Smooth muscle cell (in vitro differentiated cells): Measurements from ENCODE around the gene NFIX. TPM values are rescaled to one million over a fixed set of nuclear protein-coding genes. Genes with fewer than 3 reads are reported as not detected.

Experiments
- DNase-seq: peaks from one replicate; lab custom pipeline; 2025; ENCODE audit not compliant: unreplicated experiment; lab: John Stamatoyannopoulos, UW
- H2AFZ ChIP-seq: fragments of 200-600 bp; sonication (generic); 2 replicates; pipeline ENCODE4 v1.6.0; 2016; ENCODE audit warnings: antibody characterized with exemption, low read depth, mild to moderate bottlenecking
- H3F3A ChIP-seq: fragments of 200-600 bp; sonication (generic); 2 replicates; pipeline ENCODE4 v1.6.0; 2017; ENCODE audit warnings: antibody characterized with exemption, low read depth
- H3K27ac ChIP-seq: fragments of 200-600 bp; sonication (generic); 2 replicates; pipeline ENCODE4 v1.5.1; 2016; ENCODE audit warnings: low read depth, mild to moderate bottlenecking
- H3K27me3 ChIP-seq: fragments of 200-600 bp; sonication (generic); 2 replicates; pipeline ENCODE4 v1.6.1; 2016; ENCODE audit warnings: low read depth, mild to moderate bottlenecking
- H3K36me3 ChIP-seq: fragments of 200-600 bp; sonication (generic); 2 replicates; pipeline ENCODE4 v1.5.1; 2016; ENCODE audit warnings: low read depth
- H3K4me1 ChIP-seq: fragments of 200-600 bp; sonication (generic); 2 replicates; pipeline ENCODE4 v1.5.1; 2016; ENCODE audit warnings: low read depth
- H3K4me2 ChIP-seq: fragments of 200-600 bp; sonication (generic); 2 replicates; pipeline ENCODE4 v1.6.0; 2016; ENCODE audit warnings: mild to moderate bottlenecking
- H3K4me3 ChIP-seq: fragments of 200-600 bp; sonication (generic); 2 replicates; pipeline ENCODE4 v1.5.1; 2016; ENCODE audit warnings: mild to moderate bottlenecking
- H3K79me2 ChIP-seq: fragments of 200-600 bp; sonication (generic); 2 replicates; pipeline ENCODE4 v1.6.0; 2016; ENCODE audit warnings: low read depth, mild to moderate bottlenecking
- H3K9ac ChIP-seq: fragments of 200-600 bp; sonication (generic); 2 replicates; pipeline ENCODE4 v1.6.0; 2016; ENCODE audit warnings: low read depth
- H3K9me3 ChIP-seq: fragments of 200-600 bp; sonication (generic); replicated peaks from 2 replicates; pipeline ENCODE4 v1.5.1; 2016; ENCODE audit warnings: low read depth
- H4K20me1 ChIP-seq: fragments of 200-600 bp; sonication (generic); 2 replicates; pipeline ENCODE4 v1.6.0; 2016; ENCODE audit warnings: low read depth
- CTCF ChIP-seq: fragments of 200-600 bp; sonication (generic); IDR thresholded peaks from 2 replicates; pipeline ENCODE4 v1.5.1; 2017; ENCODE audit warnings: borderline replicate concordance, mild to moderate bottlenecking, antibody characterized with exemption; ENCODE audit not compliant: insufficient read depth, poor library complexity, severe bottlenecking
- WGBS: methylation state at CpG from one replicate; pipeline ENCODE4 v1.1.7; 2016; ENCODE audit warnings: low lambda C conversion rate; 5-methylcytosine and 5-hydroxymethylcytosine counted together
- polyA plus RNA-seq: library from polyadenylated mRNA; unstranded; fragments of >200 nt; fragmentation: Nextera tagmentation; extraction: Ambion mirVana; gene quantifications from 2 replicates; pipeline ENCODE4 v1.2.1, GENCODE V29; 2016
- total RNA-seq: library from RNA; depleted of rRNA; stranded (reverse); fragments of >200 nt; gene quantifications from 2 replicates; pipeline ENCODE4 v1.2.3, GENCODE V29; 2014

Gene NFIX
- total and polyA plus RNA-seq, 2 experiments from 2014 or later, result 1.9 to 2.3 TPM

- Histone ChIP-seq H3K4me1 (no peaks in the 10 kb centered on the region), H3K27ac (no peak overlapping the region), H3K9me3 (no peaks in the 10 kb centered on the region), H3K4me3 (no peak overlapping the region), H3K4me2 (no peak overlapping the region), H3K79me2 (no peaks in the 10 kb centered on the region), H3F3A (no peaks in the 10 kb centered on the region), H3K9ac (no peak overlapping the region), H4K20me1 (no peaks in the 10 kb centered on the region), H2AFZ (no peak overlapping the region), H3K36me3 (no peaks in the 10 kb centered on the region), H3K27me3 (no peaks in the 10 kb centered on the region)
- TF ChIP-seq CTCF, result no peak
- DNase-seq, result no peak
- WGBS, result 86% methylated on average over 9 of the region's 9 CpGs
These were observed 76.3 kb downstream of the NFIX start for GRCh38 chr19:13071444-13072187.

GRCh38 chr19:13072188-13072908, 77.1 kb downstream of the NFIX start:
- H3K36me3 ChIP-seq, result no peaks in the 10 kb centered on the region
- WGBS, result 94% methylated on average over 9 of the region's 9 CpGs
- no peaks in the 10 kb centered on the region for H3F3A ChIP-seq
- no peak overlapping the region for H3K4me2 ChIP-seq
- no peaks in the 10 kb centered on the region for H3K79me2 ChIP-seq
- no peaks in the 10 kb centered on the region for H3K9me3 ChIP-seq
- no peak overlapping the region for H2AFZ ChIP-seq
- H4K20me1 ChIP-seq, result no peaks in the 10 kb centered on the region
- H3K9ac ChIP-seq, result no peak overlapping the region
- H3K27ac ChIP-seq, result no peak overlapping the region
- H3K4me1 ChIP-seq, result no peaks in the 10 kb centered on the region
- no peak for TF ChIP-seq CTCF
- no peak for DNase-seq
- H3K4me3 ChIP-seq, result no peak overlapping the region
- no peaks in the 10 kb centered on the region for H3K27me3 ChIP-seq

GRCh38 chr19:13073263-13073662, 78.0 kb downstream of the NFIX start:
- H3K9me3 ChIP-seq, result no peaks in the 10 kb centered on the region
- H3K4me1 ChIP-seq, result no peaks in the 10 kb centered on the region
- H3K36me3 ChIP-seq, result no peaks in the 10 kb centered on the region
- no peaks in the 10 kb centered on the region for H3F3A ChIP-seq
- H3K27me3 ChIP-seq, result no peaks in the 10 kb centered on the region
- no peak overlapping the region for H2AFZ ChIP-seq
- H3K4me3 ChIP-seq, result no peak overlapping the region
- H3K27ac ChIP-seq, result no peak overlapping the region
- no peaks in the 10 kb centered on the region for H3K79me2 ChIP-seq
- H4K20me1 ChIP-seq, result no peaks in the 10 kb centered on the region
- H3K4me2 ChIP-seq, result no peak overlapping the region
- H3K9ac ChIP-seq, result no peak overlapping the region
- TF ChIP-seq CTCF, result no peak
- DNase-seq, result no peak
- WGBS, result 61% methylated on average over 5 of the region's 5 CpGs
